Ishikawa (cell line): ENCODE measurements around the gene ANKFN1.

Experiments
- EGR1 ChIP-seq: IDR thresholded peaks from 2 replicates; pipeline ENCODE4 v1.6.1; 2012
- FOXM1 ChIP-seq: IDR thresholded peaks from 2 replicates; pipeline ENCODE4 v1.6.1; 2012; ENCODE audit warnings: low read depth, borderline replicate concordance
- REST ChIP-seq: IDR thresholded peaks from 2 replicates; pipeline ENCODE4 v1.6.1; 2012; ENCODE audit warnings: low read depth, mild to moderate bottlenecking
- TAF1 ChIP-seq: IDR thresholded peaks from 2 replicates; pipeline ENCODE4 v1.6.1; 2012; ENCODE audit warnings: low read depth, mild to moderate bottlenecking
- YY1 ChIP-seq: IDR thresholded peaks from 2 replicates; pipeline ENCODE4 v1.6.1; 2012; ENCODE audit warnings: low read depth

GRCh38 chr17:56395787-56396186 lies 242.5 kb downstream of the ANKFN1 start:
- TF ChIP-seq FOXM1 (no peak), REST (no peak), TAF1 (no peak), YY1 (no peak), EGR1 (no peak)
